Subcutaneous preadipocyte (primary cell): ENCODE data around the gene ZNF207. TPM values are rescaled to one million over a fixed set of nuclear protein-coding genes. Genes with fewer than 3 reads are reported as not detected.

Experiments
- small RNA-seq: library from RNA; depleted of rRNA; stranded (forward); fragments of <200 nt; gene quantifications from one replicate; pipeline ENCODE3, GENCODE V24; 2012
- total RNA-seq: library from RNA; depleted of rRNA; stranded (reverse); fragments of >200 nt; gene quantifications from 2 replicates; pipeline ENCODE4 v1.2.3, GENCODE V29; 2012

Gene ZNF207
- total RNA-seq = 115 and 140 TPM in 2 replicates

GRCh38 chr17:32349854-32350665 lies at the start of gene ZNF207:
Gene ZNF207 (plus strand): TSS chr17:32350157. CDS start chr17:32350286, 129 bp downstream.

GRCh38 chr17:32341857-32342602 lies 7.9 kb upstream of the ZNF207 start, which contains the start of gene C17orf75:
Gene C17orf75 (minus strand): TSS chr17:32342173. CDS start chr17:32342139, 34 bp downstream.

Small RNA genes within 50 kb of the gene (small RNA-seq; reads per million reads assigned to genes)
- gene AC005899.6 = not detected

Other genes starting within 250 kb of the ZNF207 start
- 34.2 and 34.9 TPM in 2 replicates for gene RHOT1, start 207.7 kb upstream of the ZNF207 start, total RNA-seq
- gene RHBDL3, start 84.3 kb upstream of the ZNF207 start, total RNA-seq = under 0.01 and 0.20 TPM in 2 replicates
- gene C17orf75, start 8.0 kb upstream of the ZNF207 start, total RNA-seq = 9.9 and 13.5 TPM in 2 replicates
- 68.3 and 88.9 TPM in 2 replicates for gene PSMD11, start 94.4 kb downstream of the ZNF207 start, total RNA-seq
- gene CDK5R1, start 136.8 kb downstream of the ZNF207 start, total RNA-seq = 0.73 and 0.78 TPM in 2 replicates